Chondrocyte (in vitro differentiated cells): ENCODE data around the gene PNCK. TPM values are rescaled to one million over a fixed set of nuclear protein-coding genes. Genes with fewer than 3 reads are reported as not detected.
A peak's percentile ranks its signal among the peaks of the same experiment; 100 is the strongest.

Experiments used
- DNase-seq: peaks from one replicate; pipeline ENCODE4 v3.0.0; 2021; ENCODE audit warnings: mixed read lengths, low spot score
- H3K27ac Mint-ChIP-seq: one replicate; pipeline ENCODE4 v1.8.0; 2021; ENCODE audit warnings: mild to moderate bottlenecking, moderate library complexity, mixed read lengths; ENCODE audit not compliant: unreplicated experiment
- H3K27me3 Mint-ChIP-seq: 2 replicates; pipeline ENCODE4 v1.8.0; 2021; ENCODE audit warnings: low read depth, mixed read lengths
- H3K36me3 Mint-ChIP-seq: 2 replicates; pipeline ENCODE4 v1.8.0; 2021; ENCODE audit warnings: low read depth, mixed read lengths
- H3K4me1 Mint-ChIP-seq: 2 replicates; pipeline ENCODE4 v1.8.0; 2021; ENCODE audit warnings: low read depth, mild to moderate bottlenecking, mixed read lengths
- H3K4me3 Mint-ChIP-seq: one replicate; pipeline ENCODE4 v1.8.0; 2021; ENCODE audit warnings: mild to moderate bottlenecking, moderate library complexity, mixed read lengths; ENCODE audit not compliant: unreplicated experiment
- H3K9me3 Mint-ChIP-seq: 2 replicates; pipeline ENCODE4 v1.8.0; 2021; ENCODE audit warnings: low read depth, mixed read lengths
- total RNA-seq: library from RNA; stranded (reverse); gene quantifications from 3 replicates; pipeline ENCODE4 v1.2.1, GENCODE V29; 2021
- TF ChIP-seq, protein P1 (sequence below): fragments of 200-600 bp; sonication (generic); IDR thresholded peaks from 2 replicates; pipeline ENCODE4 v1.5.0; 2021; ENCODE audit warnings: antibody characterized with exemption, mild to moderate bottlenecking, moderate library complexity

PNCK gene
- total RNA-seq, 1 donor from 2014 or later, result 3.2 TPM

DNA sequence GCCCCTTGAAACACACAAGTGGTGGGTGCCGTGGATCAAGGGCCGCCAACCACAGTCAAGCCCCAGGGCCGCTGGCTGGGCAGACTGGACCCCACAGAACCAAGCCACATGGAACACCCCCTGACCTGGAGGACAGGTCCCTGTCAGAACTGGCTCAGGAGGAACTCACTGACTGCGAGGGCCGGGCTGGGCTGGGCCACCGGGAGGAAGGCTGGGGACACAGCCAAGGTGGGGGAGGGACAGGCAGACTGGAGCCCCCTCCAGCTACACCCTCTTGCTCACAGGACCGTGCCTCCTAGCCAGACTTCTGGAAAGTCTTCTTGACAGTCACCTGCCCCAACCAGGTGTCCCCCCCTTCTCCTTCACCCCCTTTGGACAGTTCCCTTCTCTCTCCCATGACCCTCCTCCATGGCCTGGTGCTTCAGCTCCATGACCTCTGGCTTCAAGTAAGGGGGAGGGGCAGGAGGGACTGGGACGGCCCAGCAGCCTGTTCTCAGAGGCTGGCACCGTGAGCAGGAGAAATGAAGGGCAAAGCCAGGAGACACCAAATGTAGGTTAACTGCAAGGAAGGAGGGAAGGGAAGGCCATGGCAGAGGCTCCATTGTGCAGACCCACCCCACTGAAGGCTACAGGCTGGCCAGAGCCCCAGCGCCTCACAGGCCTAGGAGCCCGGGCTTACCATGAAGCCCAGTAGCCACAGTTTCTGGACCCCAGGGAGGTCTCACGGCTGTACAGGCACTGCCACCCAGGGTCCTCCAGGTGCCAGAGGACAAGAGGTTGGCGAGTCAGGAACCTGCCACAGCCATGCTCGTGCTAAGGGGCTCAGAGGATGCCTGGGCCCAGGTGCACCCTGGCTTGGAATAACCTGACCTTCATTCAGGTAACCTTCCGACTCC lies 49.2 kb downstream of the PNCK start:
- H3K4me1 Mint-ChIP-seq, result peaks cover 4% of the 10 kb centered on the region
- no peak overlapping the region for H3K4me3 Mint-ChIP-seq
- TF ChIP-seq, protein P1, sequence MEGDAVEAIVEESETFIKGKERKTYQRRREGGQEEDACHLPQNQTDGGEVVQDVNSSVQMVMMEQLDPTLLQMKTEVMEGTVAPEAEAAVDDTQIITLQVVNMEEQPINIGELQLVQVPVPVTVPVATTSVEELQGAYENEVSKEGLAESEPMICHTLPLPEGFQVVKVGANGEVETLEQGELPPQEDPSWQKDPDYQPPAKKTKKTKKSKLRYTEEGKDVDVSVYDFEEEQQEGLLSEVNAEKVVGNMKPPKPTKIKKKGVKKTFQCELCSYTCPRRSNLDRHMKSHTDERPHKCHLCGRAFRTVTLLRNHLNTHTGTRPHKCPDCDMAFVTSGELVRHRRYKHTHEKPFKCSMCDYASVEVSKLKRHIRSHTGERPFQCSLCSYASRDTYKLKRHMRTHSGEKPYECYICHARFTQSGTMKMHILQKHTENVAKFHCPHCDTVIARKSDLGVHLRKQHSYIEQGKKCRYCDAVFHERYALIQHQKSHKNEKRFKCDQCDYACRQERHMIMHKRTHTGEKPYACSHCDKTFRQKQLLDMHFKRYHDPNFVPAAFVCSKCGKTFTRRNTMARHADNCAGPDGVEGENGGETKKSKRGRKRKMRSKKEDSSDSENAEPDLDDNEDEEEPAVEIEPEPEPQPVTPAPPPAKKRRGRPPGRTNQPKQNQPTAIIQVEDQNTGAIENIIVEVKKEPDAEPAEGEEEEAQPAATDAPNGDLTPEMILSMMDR, result no peak
- peak; percentile 79 for DNase-seq
- peaks cover 13% of the 10 kb centered on the region for H3K27me3 Mint-ChIP-seq
- H3K36me3 Mint-ChIP-seq, result no peaks in the 10 kb centered on the region
- no peaks in the 10 kb centered on the region for H3K9me3 Mint-ChIP-seq
- no peak overlapping the region for H3K27ac Mint-ChIP-seq

DNA sequence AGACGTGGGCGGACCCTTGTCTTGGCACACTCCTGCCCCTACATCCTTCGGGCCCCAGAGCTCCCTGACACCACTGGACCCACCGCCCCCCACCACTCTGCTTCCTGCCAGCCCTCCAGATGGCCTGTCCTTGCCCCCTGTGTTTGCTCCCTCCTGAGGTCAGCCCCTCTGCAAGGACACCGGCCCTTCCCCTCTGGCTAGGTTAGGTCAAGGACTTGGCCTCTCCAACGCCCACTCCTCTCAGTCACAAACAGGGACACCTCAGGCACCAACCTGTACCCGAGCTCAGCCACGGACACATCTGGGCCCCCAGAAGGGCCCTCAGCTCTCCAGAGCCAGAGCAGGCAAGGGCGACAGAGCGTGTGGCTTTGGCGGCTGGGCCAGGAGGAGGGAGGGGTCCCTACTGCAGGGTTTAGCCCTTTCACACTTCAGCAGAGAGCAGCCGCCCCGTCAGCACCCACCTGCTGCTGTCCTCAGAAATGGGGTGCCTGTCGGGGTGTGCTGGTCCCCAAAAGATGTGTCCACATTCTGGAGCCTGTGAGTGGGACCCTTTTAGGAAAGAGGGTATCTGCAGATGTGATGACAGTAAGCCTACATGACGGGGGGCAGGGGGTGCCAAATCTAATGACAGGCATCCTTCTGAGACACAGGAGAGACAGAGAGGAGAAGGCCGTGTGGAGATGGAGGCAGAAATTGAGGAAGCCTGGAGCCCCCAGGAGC lies 50.1 kb downstream of the PNCK start:
- no peak overlapping the region for H3K27ac Mint-ChIP-seq
- TF ChIP-seq, protein P1, result no peak
- peaks cover 14% of the 10 kb centered on the region for H3K27me3 Mint-ChIP-seq
- DNase-seq, result peak; percentile 74
- H3K4me1 Mint-ChIP-seq, result peaks cover 4% of the 10 kb centered on the region
- H3K36me3 Mint-ChIP-seq, result no peaks in the 10 kb centered on the region
- H3K4me3 Mint-ChIP-seq, result no peak overlapping the region
- H3K9me3 Mint-ChIP-seq, result no peaks in the 10 kb centered on the region

DNA sequence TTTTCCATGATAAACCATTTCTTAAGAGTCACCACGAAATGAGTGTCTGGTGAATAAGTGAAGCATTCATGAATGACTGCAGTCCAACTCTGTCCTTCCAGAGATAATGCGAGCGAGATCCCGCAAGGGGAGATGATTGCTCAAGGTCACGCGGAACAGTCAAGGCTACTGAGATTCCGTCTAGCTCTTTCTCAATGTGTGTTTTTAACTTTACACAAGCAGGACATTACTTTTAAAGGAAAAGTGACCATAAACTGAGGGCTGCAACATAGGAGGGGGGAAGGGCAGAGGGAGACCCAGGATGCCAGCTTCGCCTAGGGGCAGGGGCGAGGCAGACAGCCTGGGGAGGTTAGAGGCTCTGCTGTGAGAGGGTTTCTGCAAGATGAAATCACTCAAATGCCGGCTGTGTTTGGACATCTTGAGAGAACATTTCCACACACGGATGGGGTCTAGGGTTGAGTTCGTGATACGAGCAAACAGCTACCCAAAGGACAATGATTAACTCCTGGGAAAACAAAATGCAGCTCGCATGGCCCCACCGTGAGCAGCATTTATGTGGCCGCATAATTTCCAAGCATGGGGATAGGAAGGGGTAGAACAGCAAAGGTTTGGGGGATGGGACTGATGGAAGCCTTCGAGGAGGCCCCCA lies 50.8 kb downstream of the PNCK start:
- DNase-seq, result no peak

DNA sequence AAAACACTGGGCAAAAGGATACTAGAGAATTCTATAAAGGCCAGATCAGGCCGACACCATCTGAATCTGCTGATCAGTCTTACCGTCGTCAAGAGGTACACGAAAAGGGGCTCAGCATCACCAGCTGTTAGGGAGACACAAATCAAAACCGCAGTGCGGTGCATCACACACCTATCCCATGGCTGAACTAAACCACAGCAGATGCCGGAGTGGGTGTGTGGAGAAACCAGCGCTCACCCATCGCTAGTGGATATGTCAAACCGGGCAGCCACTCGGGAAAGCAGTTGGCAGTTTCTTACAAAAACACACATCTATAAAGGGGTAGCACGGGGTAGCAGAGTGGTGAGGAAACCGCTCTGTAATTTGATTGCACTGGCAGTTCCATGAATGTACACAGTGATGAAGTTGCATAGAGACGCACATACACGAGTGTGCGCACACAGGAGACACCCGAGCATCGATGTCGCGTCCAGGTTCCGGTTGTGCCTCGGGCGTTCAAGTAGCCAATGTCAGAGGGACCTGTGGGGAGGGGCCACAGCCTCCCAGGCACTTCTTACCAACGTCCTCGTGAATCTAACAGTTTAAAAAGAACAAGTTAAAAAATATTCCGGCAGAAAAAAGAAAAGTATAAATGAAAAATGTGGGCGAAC lies 51.5 kb downstream of the PNCK start:
- Mint-ChIP-seq H3K27me3 (peaks cover 19% of the 10 kb centered on the region), H3K4me3 (no peak overlapping the region), H3K9me3 (no peaks in the 10 kb centered on the region), H3K36me3 (no peaks in the 10 kb centered on the region), H3K27ac (no peak overlapping the region), H3K4me1 (no peaks in the 10 kb centered on the region)
- no peak for DNase-seq
- TF ChIP-seq, protein P1, result no peak

More for the DNA sequence above, 50.8 kb downstream of the PNCK start:
- Mint-ChIP-seq H3K4me3 (no peak overlapping the region), H3K9me3 (no peaks in the 10 kb centered on the region), H3K4me1 (peaks cover 4% of the 10 kb centered on the region), H3K36me3 (no peaks in the 10 kb centered on the region), H3K27ac (no peak overlapping the region), H3K27me3 (peaks cover 15% of the 10 kb centered on the region)
- TF ChIP-seq, protein P1, result no peak

DNA sequence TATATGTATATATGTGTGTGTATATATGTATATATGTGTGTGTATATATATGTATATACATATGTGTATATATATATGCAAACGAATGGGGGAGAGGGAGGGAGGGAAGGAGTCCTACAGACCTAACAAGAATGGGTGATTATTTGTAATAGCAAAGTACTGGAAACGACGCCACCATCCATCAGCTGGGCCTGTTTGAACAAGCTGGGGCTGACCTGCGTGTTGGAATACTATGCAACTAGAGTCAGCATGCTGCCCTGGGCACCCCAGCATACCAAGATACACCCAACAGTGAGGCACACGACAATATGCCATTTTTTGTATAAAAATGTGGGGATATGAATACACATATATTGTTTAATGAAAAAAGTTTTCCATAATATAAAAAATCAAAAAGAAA lies 53.0 kb downstream of the PNCK start:
- peak; percentile 17 for DNase-seq
- Mint-ChIP-seq H3K9me3 (no peaks in the 10 kb centered on the region), H3K27me3 (peaks cover 19% of the 10 kb centered on the region)

More for the DNA sequence above, 53.0 kb downstream of the PNCK start:
- no peak overlapping the region for H3K4me3 Mint-ChIP-seq
- no peaks in the 10 kb centered on the region for H3K4me1 Mint-ChIP-seq
- H3K36me3 Mint-ChIP-seq, result no peaks in the 10 kb centered on the region
- no peak overlapping the region for H3K27ac Mint-ChIP-seq
- TF ChIP-seq, protein P1, result no peak
